HUES6 (cell line): Measurements from ENCODE around the gene PWWP2B.
A peak's percentile ranks its signal among the peaks of the same experiment; 100 is the strongest.

ENCODE experiments used
- H3K27ac ChIP-seq: 2 replicates; pipeline ENCODE4 v1.7.0; 2013; ENCODE audit warnings: low read depth, mild to moderate bottlenecking, low read length, inconsistent platforms
- H3K27me3 ChIP-seq: 2 replicates; pipeline ENCODE4 v1.6.1; 2013; ENCODE audit warnings: low read length; ENCODE audit not compliant: control insufficient read depth, insufficient read depth
- H3K36me3 ChIP-seq: 2 replicates; pipeline ENCODE4 v1.6.1; 2013; ENCODE audit warnings: low read length; ENCODE audit not compliant: control insufficient read depth, insufficient read depth
- H3K4me1 ChIP-seq: 2 replicates; pipeline ENCODE4 v1.6.1; 2013; ENCODE audit warnings: low read length; ENCODE audit not compliant: control insufficient read depth, insufficient read depth
- H3K4me3 ChIP-seq: 2 replicates; pipeline ENCODE4 v1.5.1; 2013; ENCODE audit warnings: low read depth, low read length
- H3K9ac ChIP-seq: one replicate; pipeline ENCODE4 v1.6.1; 2013; ENCODE audit warnings: mild to moderate bottlenecking, low read length
- H3K9me3 ChIP-seq: 2 replicates; pipeline ENCODE4 v1.6.1; 2013; ENCODE audit warnings: low read depth, low read length; ENCODE audit not compliant: control insufficient read depth, insufficient read depth

Gene PWWP2B

DNA sequence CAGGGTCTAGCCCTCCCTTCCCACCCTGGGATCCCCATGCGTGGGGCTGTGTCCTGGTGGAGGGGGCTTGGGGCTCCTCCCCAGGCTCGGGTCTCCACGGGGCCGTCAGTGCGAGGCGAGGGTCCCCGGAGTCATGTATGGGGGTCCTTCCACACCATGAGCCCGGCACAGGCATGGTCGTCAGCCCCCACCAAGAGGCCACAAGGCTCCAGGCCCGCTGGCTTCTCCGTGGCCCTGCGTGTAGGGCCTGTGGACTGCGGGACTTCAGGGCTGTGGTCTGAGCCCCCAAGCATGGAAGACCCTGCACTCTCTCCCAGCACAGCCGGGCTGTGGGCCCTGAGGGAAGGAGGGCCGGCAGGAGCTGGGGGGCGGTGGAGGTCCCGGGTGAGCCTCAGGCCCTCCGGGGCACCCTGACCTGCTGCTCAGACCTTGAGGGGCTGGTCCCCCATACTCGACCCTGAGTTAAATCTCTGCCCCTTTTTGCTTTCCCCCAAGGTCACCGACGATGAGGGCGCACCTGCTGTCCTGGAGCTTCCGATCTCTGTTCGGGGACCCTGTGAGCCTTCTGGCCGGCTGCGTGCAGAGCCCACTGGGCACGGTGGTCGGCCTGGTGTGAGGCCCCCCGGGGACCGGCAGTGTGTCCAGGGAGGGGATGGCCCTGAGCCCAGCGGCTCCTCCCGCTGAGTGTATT lies 19.7 kb downstream of the PWWP2B start:
- Histone ChIP-seq H3K4me1 (peaks cover 69% of the 10 kb centered on the region), H3K9ac (no peak overlapping the region)

GRCh38 chr10:132417257-132417910 lies 20.4 kb downstream of the PWWP2B start:
- no peak overlapping the region for H3K27ac ChIP-seq
- H3K4me3 ChIP-seq = no peak overlapping the region
- peaks cover 70% of the 10 kb centered on the region for H3K4me1 ChIP-seq
- H3K9me3 ChIP-seq = no peaks in the 10 kb centered on the region
- H3K36me3 ChIP-seq = no peaks in the 10 kb centered on the region
- no peaks in the 10 kb centered on the region for H3K27me3 ChIP-seq
- H3K9ac ChIP-seq = no peak overlapping the region

More for the DNA sequence above, 19.7 kb downstream of the PWWP2B start:
- no peak overlapping the region for H3K27ac ChIP-seq
- no peaks in the 10 kb centered on the region for H3K27me3 ChIP-seq
- no peaks in the 10 kb centered on the region for H3K36me3 ChIP-seq
- no peak overlapping the region for H3K4me3 ChIP-seq
- no peaks in the 10 kb centered on the region for H3K9me3 ChIP-seq

GRCh38 chr10:132417957-132418441 lies 21.0 kb downstream of the PWWP2B start:
- peak overlapping the region; percentile 0; the same call in 1 of the 2 replicates for H3K27ac ChIP-seq
- H3K9me3 ChIP-seq = no peaks in the 10 kb centered on the region
- peaks cover 65% of the 10 kb centered on the region for H3K4me1 ChIP-seq
- H3K27me3 ChIP-seq = no peaks in the 10 kb centered on the region
- H3K4me3 ChIP-seq = no peak overlapping the region
- no peaks in the 10 kb centered on the region for H3K36me3 ChIP-seq
- H3K9ac ChIP-seq = no peak overlapping the region

GRCh38 chr10:132418527-132419416 lies 21.8 kb downstream of the PWWP2B start:
- Histone ChIP-seq H3K4me1 (peaks cover 58% of the 10 kb centered on the region), H3K4me3 (peak overlapping the region; percentile 41), H3K36me3 (no peaks in the 10 kb centered on the region), H3K9me3 (no peaks in the 10 kb centered on the region), H3K9ac (no peak overlapping the region), H3K27me3 (no peaks in the 10 kb centered on the region), H3K27ac (peak overlapping the region; percentile 0; the same call in 1 of the 2 replicates)

DNA sequence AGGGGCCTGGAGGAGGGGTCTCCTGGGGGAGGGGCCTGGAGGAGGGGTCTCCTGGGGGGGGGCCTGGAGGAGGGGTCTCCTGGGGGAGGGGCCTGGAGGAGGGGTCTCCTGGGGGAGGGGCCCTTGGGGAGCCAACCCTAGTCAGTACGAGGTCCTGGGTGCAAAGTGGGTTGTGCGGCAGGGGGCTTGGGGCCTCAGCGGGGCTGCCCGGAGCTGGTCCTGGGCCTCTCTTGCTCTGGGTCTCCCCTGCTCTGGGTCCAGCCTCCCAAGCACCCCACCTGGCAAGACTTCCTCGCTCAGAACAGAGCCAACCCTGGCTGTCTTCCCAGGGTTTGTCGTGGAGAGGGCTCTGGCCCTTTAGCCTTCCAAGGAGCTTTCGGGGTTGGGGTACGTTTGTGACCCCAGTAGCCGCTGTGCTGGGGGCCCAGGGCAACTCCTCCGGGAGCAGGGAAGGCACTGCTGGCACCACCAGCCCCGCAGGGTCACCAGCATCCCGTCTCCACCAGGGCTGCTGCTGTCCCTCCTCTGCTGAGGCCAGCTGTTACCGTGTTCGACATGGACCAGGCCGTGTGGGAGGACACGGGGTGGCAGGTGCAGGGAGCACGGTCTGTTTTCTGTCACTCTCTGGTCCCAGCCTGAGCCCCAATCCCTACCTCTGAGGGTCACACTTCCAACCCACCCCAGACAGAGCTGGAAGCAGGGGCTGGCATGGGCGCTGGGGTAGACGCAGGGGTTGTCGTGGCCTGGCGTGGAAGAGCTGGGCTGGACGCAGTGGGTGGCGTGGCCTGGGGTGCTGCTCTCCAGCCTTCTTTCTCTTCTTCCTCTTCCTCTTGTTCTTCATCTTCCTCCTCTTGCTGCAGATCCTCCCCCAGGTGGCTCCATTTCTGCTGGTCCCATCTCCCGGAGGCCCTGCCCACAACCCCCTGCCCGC lies 22.8 kb downstream of the PWWP2B start:
- Histone ChIP-seq H3K9ac (no peak overlapping the region), H3K27me3 (no peaks in the 10 kb centered on the region), H3K27ac (peak overlapping the region; percentile 29; the same call in 1 of the 2 replicates), H3K4me1 (peaks cover 47% of the 10 kb centered on the region), H3K36me3 (no peaks in the 10 kb centered on the region), H3K4me3 (no peak overlapping the region), H3K9me3 (no peaks in the 10 kb centered on the region)

- Histone ChIP-seq H3K4me1 (peaks cover 46% of the 10 kb centered on the region), H3K4me3 (no peak overlapping the region), H3K9me3 (no peaks in the 10 kb centered on the region; the same call in 1 of the 2 replicates), H3K27me3 (no peaks in the 10 kb centered on the region), H3K36me3 (no peaks in the 10 kb centered on the region), H3K9ac (no peak overlapping the region), H3K27ac (0 out of 2 replicates have a peak overlapping the region, but pooled peaks have one; percentile 36)
These were observed 23.5 kb downstream of the PWWP2B start for GRCh38 chr10:132420469-132420980.

DNA sequence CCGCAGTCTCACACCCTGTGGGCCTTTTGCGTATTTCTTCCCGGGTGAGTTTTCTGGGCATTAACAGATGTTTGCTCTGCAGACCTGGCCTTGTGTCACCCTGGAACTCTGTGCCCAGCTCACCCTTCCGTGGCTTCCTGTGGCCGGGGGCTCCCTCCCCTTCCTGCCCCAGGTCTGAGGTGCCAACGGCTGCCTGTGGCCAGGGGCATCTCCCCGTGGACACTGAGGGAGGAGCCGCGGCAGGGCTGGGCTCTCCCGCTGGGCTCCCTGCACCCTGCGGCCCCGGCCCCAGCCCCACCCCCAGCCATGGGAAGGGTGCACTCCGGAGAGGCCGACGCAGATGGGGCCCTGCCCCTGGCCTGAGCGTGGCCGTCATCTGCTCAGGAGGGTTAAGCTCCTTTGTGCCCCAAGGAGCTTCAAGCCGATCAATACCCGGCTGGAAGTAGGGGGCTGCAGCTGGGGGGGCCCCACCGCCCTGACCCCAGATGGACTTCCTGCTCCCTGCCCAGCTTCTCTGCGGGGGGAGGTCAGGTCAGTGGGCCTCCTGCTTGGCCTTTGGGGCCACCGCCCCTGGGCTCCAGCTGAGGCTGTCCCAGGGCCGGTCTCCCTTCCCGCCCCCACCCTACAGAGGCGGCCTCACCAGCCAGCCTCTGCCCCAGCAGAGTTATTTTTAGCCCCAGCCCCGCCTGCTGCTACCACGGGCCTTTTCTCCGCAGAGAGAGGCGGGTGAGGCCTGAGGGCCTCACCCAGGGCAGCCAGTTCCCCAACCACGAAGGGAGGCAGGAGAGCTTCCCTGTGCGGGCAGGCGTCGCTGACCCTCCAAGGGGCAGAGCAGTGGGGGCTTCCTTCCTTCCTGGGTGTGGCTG lies 24.2 kb downstream of the PWWP2B start:
- Histone ChIP-seq H3K4me1 (peaks cover 46% of the 10 kb centered on the region), H3K9ac (peak overlapping the region; percentile 9), H3K27me3 (no peaks in the 10 kb centered on the region), H3K36me3 (no peaks in the 10 kb centered on the region), H3K27ac (peak overlapping the region; percentile 25; the same call in 1 of the 2 replicates), H3K4me3 (no peak overlapping the region), H3K9me3 (no peaks in the 10 kb centered on the region; the same call in 1 of the 2 replicates)

DNA sequence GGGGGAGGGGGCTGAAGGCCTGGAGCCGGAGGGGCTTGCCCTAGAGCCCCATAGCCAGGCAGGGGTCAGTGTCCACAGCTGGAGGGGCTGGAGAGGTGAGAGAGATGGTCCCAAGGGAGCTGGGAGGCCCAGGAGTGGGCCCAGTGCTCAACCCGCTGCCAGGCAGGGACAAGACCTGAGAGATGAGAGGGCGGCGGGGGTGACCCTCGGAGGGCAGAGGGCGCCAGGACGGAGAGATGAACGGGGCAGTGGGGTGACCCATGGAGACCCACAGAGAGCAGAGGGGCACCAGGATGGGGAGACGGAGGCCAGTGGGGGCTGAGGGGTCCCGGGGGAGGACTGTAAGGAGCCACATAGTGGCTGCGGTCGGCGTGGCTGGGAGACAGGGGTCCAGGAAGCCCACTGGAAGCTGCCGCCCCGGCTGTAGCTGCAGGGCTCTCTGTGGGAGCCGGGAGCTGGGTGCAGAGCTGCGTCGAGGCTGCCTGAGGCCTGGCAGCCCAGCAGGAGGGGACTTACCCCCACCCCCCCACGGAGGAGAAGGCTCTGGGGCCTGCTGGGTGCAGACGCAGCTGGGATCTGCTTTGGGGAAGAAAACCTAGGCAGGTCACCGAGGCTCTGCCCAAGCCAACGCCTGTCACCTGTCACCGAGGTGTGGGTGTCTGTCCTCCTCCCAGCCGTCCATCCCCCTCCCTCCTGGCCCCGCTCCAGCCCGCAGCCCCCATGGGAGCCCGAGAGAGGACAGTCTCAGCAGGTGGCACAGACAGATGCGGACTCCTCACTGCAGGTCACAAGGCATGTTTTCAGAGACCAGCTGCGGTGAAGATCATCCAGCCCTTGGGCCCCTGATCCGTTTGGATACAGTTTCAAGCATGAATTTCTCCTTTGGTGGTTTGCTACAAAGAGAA lies 25.1 kb downstream of the PWWP2B start:
- Histone ChIP-seq H3K27ac (peak overlapping the region; percentile 25; the same call in 1 of the 2 replicates), H3K9me3 (no peaks in the 10 kb centered on the region; the same call in 1 of the 2 replicates), H3K9ac (peak overlapping the region; percentile 9), H3K4me1 (peaks cover 46% of the 10 kb centered on the region), H3K27me3 (no peaks in the 10 kb centered on the region), H3K36me3 (no peaks in the 10 kb centered on the region), H3K4me3 (no peak overlapping the region)
